T1000 (cell line): ENCODE results near the gene RGS16.

ENCODE experiments used
- DNase-seq: peaks from one replicate; lab custom pipeline; 2025; ENCODE audit warnings: mixed read lengths; lab: John Stamatoyannopoulos, UW

The RGS16 gene

DNA sequence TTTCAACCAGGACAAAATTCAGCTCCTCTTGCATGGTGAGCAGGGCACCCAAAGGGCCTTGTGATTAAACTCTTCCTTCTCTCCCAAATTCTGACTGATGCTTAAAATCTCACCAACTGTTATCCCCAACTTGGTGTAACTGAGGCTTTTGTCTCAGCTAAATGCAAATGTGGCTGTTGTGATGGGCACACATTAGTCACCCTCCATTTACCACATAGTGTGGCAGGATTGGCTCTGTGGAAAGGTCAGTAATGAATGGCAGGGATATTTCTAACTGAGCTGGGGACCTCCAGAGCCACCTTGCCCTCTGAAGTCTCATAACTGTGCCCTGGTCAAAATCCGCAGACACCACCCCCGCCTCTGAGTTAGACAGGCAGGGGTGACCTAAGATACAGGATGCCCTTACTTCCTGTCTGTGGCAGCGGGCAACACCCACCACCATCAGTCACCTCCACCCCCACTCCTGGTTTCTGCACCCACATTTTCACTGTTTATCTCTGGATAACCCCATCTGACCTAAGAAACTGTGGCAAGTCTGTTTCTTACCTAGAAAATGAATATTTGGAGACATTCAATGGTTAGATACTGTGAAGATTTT is 25.4 kb upstream of the RGS16 start:
- no peak for DNase-seq

DNA sequence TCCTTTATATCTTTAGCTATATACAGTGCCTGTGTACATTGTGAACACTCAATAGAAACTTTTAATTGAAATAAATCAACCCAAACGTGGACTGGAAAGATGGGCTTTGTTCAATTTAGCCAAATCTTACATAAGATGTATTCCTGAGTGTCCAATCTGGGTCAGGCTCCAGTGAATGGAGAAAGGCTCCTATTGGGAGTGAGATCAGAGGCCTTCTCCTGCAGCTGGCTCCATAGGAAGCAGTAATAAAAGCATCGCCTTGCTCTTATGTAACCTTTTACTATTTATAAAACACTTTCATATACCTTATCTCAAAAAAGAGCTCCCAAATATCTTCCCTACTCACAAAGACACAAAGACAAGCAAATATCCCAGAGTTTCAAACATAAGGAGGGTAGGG is 24.9 kb upstream of the RGS16 start:
- no peak for DNase-seq

DNA sequence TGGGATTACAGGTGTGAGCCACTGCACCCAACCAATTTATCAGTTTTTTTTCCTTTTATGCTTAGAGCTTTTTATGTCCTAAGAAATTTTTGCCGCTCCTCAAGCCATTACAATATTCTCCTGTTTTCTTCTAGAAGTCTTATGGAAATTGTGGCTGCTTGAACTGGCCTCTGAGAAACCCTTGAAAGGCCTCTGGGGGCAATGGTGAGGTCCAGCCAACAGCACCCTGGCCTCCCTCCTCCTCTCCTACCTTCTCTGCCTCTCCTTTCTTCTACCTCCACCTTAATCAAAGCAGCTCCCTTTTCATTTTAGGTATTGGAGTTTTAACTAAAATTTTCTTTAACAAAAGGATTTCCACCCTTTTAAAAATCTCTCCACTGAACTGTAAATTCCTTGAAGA is 24.5 kb upstream of the RGS16 start:
- DNase-seq, result no peak

DNA sequence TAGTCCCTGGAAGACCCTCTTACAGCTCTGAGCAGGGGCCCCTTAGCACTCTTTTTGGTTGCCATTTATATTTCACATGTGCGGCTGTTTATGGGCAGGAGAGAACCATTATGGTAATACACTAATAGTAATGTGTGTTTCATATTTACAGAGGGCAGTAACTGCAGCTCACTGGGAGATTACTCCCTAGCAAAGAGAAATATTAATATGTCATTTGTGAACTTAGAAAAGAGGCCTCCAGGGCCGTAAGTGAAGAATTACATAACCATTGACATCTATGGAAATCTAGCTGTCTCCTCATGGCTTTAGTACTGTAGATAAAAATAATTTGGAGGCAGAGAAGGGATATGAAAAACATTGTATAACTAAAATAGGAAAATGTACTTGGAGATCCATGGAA is 23.4 kb upstream of the RGS16 start:
- no peak for DNase-seq

DNA sequence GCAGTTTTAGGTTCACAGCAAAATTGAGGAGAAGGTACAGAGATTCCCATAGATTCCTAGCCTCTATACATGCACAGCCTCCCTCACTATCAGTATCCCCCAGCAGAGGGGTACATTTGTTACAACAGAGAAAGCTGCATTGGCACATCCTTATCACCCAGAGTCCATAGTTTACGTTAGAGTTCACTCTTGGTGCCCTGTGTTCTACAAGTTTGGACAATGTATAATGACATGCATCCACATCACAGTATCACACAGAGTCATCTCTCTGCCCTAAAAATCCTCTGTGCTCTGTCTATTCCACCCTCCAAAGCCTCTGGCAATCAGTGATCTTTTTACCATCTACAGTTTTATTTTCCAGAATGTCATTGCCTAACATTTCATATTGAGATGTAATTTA is 22.3 kb upstream of the RGS16 start:
- DNase-seq, result no peak

DNA sequence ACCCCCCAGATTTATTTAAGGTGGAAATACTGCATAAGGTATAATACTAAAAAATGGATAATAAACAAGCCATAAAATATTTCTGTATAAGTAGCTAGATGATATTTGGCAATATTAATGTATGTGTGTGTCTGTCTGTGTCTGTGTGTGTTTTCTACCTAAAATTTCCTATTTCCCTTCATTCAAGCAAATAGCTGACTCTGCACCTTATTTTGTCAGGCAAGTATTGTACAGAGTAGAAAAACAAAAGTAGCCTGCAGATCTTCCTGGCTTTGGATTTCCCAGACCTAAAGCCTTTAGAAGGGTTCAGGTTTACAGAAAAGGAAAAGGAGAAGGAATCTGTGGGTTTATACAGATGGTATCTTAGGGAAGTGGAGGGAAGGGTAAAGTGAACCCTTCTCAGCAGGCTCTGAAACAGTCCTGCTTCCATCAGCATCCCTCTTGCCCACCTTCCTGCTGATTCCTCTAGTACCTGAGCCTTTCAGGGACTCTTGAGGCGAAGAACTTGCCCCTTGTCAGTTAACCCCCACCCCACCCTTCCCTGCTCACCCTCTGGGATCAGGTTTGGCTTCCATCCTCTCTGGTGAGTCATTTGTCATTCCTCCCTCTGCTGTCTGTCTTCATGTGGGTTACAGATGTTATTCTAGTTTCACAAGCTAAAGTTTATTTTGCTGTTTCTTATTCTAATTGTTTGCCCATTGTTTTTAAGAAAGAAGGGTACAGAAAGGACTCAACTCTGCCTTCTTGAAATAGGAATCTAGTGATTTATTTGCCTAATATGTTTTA is 21.7 kb upstream of the RGS16 start:
- no peak for DNase-seq

DNA sequence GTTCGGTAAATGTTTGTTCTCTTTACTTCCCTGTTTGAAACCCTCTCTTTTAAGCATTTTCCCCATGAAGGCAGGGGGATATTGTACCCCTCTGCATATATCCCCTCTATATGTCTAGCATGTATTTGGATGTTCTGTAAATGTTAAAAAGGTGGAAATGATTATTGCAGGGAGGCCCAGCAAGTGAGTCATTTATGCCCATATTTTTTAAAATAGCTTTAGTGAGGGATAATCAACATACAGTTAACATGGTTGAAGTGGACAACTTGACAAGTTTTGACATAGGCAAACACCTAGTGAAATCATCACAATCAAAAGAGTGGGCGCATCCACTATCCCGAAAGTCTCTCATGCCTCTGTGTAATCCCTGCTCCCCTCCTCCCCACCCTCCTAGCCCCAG is 20.8 kb upstream of the RGS16 start:
- no peak for DNase-seq

DNA sequence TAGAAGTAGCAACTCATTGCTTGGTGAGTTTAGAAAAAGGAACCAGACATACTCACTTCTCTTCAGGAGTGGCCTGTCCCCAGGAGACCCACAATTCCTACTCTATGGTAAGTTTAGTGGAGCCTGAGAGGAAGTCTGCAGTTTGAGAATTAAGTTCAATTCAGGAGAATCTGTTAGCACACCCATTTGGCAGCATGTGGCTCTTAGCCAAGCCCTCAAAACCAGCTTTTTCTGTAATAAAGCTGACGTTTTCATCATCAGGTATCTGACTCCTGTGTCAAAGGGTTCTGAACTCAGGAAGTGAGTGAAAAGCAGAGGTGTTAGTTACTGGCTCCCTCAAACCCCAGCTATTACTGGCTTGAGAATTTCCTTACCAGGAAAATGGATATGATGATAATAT is 20.4 kb upstream of the RGS16 start:
- DNase-seq, result no peak

DNA sequence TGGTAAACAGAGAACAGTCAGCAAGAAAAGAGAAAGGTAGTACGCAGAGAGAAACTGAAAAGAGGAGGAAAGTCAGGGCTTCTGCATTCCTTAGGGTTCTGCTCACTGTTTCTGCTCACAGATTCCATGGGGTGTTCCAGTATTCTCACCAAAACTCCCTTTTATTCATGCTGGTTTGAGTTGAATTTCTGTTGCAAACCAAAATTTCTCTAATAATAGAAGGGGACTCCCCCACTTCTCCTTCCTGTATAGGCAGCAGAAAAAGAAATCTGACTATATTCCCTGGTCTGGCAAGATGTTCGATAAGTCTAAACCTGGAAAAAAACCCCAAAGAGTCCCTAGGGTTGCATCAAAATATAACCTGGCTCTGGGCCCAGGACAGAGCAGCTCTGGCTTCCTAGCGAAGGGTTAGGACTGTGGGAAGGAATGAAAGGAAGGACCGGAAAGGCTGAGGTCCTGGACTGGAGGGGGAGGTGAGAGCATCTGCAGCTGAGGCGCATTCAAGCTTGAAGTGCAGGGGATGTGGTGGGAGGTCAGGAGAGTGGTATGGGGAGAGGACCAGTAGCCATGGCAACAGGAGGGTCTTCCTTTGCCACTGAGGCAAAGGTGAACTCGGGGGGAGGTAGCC is 18.8 kb upstream of the RGS16 start:
- no peak for DNase-seq

DNA sequence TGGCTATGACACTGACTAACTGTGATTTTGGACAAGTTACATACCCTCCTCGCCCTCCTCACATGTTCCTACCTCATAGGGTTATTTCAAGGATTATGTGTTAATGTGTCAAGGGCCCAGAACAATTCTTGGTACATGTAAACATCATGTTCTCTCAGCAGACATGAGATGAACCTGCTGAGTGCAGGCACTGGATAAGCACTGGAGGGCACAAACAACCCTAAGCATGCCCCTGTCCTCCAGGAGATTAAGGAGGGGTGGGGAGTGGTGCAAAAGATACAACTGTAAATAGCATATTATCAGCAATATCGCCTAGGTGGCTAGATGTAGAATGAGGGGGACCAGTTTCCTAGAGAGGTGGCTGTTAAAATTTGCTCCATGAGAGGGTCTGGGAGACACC is 17.7 kb upstream of the RGS16 start:
- DNase-seq, result no peak

DNA sequence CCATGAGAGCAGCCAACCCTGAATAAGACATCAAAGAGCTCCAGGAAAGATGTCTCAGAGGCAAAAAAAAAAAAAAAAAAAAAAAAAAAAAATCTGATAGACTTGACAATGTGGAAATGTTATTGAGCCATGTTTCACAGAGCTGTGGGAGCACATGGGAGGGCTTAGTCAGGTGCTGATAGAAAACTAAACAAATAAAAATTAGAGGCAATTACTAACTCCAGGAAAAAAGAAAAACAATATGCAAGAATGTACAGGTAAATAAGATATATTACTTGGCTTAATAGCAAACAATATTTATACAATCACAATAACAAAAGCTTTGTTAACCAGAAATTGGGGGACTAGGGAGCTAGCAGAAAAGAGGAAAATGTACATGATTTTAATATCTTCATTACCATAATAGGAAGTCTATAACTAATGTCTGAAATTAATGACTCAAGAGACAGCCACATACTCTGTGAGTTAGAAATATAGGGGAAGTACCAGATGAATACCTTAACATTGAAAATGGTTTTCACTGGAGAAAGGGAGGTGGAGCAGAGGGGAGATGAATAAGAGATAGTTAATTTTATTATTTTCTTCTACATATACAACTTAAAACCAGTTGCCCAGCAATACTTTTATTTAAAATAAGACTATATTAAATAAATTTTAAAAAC is 16.9 kb upstream of the RGS16 start:
- no peak for DNase-seq

DNA sequence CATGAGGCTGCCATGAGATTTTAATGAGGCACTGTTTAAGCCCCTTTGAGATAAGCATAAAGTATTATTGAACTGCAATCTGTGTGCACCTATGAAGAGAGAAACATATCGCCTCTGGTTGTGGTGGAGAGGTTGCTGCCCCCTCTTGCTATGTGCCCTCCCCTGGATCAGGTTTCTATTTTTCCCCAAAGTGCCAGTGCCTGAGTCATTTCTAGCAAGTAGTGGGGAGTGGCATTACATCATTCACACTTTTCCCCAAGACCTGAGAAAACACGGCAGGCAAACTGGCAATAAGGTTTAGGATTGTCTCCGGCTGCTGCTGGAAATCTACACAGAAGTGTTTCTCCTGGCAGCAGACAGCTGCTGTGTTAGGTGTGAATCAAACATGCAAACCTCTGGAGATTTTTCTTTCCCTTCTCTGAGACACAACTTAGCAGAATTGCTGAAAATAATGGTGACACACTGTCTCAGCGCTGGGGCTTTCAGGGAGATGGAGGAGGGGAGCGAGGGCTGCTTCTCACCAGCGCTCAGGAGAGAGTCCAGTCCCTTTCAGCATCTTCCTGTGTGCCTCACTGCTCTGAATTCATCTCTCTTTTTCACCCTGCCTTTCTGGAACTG is 13.7 kb upstream of the RGS16 start:
- DNase-seq, result no peak

DNA sequence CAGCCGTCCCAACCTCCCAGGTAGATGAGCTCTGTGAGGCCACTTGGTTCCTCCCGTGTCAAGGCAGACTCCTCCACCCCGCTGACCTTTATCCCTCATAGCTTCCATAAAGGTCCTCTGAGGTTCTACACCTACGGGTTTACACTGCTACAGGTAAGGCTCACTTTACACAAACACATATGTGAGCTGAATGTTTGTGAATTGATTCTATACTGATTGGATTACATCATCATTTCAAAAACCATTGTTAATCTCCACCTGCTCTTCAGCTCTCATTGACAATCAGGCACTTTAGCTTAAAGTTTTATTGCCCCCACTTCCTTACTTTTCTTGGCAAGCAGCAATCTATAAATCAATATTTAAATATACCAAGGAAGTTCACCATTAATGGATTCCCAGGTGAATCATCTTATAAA is 12.8 kb upstream of the RGS16 start:
- no peak for DNase-seq

DNA sequence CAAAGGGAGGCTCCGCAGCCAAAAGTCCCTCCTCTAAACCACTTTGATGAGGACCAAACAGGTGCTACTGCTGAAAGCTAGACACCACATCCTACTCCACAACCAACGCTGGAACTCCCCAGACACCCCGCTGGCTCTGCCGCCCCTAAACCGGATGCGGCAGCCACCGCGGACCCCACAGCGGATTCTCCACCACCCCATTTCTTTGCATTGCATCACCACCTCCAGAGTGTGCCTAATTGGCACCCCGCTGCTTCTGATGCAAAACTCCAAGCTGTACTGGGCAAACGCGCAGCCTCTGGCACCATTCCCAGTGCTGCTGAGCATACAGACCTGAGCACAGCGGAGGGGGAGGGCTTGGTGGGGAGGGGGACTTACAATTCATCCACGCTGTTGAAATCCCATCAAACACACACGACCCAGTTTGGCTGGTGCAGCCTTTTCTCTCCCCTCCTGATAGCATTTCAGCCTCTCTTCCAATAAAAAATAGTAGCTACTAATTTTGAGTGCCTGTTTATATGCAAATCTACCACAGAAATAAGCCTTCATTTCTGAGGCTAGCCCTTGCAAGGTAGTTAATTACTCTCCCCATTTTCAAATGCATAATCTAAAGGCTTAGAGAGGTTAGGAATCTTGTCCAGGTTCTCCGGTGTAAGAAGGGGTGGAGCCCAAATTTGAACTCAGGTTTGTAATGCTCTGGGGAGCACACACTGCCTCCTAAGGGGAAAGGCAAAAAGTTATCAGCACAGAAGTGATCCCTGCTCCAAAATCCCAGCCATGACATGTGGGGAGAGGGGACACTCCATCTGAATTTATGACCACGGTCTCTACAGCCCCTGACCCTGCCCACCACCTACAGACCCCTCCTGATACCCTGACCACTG is 12.2 kb upstream of the RGS16 start:
- DNase-seq, result no peak

DNA sequence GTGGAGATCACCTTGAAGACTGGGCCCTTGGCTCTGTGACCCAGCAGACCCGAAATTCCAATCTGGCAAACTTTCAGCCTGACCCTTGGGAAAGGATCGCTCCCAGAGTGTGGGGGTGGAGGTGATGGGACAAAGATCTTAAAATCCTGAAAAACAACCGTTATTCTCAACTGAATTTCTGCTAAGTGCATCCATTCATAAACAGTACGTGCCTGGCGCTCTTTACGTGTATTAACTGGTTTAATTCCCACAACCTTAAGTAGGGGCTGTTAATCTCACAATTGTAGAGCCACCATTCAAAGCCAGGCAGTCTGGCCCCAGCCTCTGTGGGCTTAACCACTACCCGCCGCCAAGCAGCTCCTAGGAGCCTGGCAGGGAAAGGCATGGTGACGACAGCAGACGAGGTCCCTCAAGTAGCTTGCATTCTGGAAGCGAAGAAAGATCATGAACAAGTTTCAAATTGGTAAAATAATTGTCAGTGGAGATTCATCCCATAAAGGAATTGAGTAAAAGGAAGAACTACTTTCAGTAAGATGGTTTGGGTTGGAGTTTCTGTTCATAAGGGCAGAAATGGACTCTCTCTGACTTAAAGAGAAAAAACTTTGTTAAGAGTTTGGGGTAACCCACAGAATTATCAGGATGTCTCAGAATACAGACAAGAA is 11.4 kb upstream of the RGS16 start:
- no peak for DNase-seq

DNA sequence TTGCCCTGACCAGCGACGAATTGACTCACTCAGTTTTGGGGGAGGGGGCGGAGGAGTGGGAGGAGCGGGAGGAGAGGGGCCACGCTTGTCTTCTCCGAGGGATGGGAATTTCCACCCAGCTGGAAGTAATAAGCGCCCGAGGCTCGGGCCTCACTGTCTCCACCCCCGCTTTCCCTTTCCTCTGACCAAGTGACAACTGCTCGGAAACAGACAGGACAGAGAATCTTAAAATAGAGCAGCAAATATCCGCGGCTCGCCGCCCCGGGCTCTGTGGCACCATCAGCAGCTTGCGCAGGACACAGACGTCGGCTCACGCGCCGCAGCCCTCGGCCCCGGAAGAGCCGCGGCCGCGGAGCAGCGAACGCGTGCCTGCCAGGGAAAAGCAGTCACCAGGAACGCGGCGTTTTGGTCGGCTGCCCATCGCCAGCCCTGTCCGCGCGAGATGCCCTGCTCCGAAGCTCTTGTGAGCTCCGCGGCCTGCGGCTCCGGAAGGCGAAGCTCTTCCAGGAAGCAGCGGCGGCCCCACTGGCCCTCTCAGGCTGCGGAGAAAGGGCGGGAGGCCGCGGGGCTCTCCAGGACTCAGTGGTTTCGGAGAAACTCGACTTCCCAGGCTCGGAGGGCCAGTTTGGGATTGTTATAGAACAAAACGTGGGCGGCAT is 10.7 kb upstream of the RGS16 start:
- peak; percentile 40 for DNase-seq

DNA sequence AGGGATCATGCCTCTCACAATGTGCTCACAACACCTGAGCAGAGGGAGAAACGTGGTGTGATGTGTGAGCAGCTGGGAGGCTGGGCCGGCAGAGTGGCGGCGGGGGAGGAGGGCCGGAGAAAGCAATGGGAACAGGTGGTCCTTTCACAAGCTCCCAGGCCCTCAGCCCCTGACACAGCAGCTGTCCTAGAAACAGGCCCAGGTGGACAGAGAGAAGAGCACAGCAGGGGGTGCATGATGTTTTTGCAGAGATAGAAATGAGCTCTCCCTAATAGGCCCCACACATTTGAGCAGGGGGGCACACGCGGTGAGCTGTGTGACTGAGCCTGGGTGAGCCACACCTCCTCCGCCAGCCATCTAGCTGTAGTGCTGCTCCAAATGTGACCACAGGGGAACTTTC is 7.6 kb upstream of the RGS16 start:
- DNase-seq, result no peak

DNA sequence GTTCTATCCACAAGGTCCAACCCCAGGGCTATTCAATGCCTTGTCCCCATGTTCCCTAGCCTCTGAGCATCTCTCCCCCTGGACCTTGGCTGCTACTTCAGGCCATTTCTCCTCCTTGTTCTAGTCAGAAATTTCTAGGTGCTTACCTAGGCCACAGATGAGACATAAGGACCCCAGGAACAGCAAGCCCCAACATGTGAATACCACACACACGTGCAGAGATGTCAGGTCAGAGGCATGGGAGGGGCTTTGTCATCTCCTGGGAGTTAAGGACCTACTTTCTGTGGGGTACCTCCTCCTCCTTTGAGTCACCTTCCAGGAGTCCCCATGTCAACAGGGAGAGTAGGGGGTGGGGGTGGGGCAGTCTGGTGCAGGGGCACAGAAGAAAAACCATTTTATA is 7.1 kb upstream of the RGS16 start:
- DNase-seq, result no peak

DNA sequence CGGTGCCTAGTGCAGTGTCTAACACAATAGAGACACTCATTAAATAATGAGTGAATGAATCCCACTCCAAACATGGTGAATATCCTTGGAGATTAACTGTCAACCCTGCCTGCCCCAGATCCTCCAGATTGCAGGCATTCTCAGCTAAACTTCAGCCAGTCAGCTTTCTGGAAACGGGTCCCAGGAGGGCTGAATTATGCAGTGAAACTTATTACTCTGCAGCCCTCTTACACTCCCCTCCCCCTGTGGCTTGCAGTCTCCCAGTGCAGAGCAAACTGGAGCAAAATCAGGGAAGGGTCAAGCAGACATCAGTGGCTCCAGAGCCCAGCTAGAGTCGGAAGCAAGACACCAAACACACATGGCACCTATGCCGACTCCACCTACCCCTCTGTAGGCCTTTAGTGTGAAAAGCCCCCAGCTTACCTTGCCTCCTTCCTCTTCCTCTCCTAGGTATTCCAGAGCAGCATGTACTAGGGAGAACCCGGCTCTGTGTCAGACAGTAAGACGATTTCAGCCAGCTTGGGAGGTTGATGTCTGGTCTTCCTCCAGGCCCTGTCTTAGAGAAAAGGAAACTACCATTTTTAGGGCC is 6.5 kb upstream of the RGS16 start:
- DNase-seq, result no peak
